ENCODE data around the gene YAE1. TPM values are rescaled to one million over a fixed set of nuclear protein-coding genes. Genes with fewer than 3 reads are reported as not detected.

Gene YAE1
- total and polyA plus RNA-seq, 2 of the 8 experiments (the other 6 are each of a cell fraction or from before 2014, with no cell fraction given), result 24.1 to 38.0 TPM

DNA sequence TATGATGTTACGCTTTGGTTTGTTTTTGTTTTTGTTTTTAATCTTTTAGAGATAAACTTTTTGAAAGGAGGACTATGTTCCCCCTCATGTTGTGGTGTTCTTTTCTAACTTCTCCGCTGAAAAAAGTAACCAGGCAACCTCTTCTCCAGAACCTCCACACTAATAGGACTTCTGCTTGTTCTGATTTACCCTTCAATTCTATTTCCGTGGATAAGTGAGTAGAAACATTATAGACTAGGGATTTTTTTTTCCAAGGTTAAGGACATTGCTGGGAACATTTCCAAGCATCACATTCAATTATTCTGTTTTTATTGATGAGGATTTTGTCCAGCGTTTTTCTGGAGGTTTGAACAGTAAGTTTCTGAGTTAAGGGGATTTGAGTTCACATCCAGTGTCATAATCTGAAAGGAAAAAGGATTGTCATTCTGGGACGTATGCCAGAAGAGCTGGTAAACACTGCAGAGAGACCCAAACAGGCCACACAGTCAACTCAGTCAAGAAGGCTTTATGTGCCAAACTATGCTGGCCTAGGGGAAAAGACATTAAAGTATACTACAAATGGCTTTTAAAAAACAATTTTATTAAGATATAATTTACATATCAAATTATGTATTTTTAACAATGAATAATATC is 28.9 kb downstream of the YAE1 start:
- Histone ChIP-seq H3K4ac (replicated peaks; ENCODE audit: insufficient read length, low read depth, low read length) (no peak overlapping the region), H2AK5ac (ENCODE audit: low read depth, low read length) (no peak overlapping the region), H3K4me2 (ENCODE audit: insufficient read depth in 1 of 2, low read depth in 2 of 2, low read length in 2 of 2) (no peak overlapping the region), H2AFZ (ENCODE audit: low read length) (no peak overlapping the region), H3K27me3 (replicated peaks in 1 of 4; ENCODE audit: control insufficient read depth in 3 of 4, extremely low read depth in 1 of 4, insufficient read depth in 3 of 4, low read length in 3 of 4) (no peaks in the 10 kb centered on the region), H3K56ac (replicated peaks; ENCODE audit: insufficient read length, low read depth, low read length) (no peak overlapping the region), H4K8ac (ENCODE audit: extremely low read depth, insufficient read depth, low read length) (no peak overlapping the region), H4K91ac (replicated peaks; ENCODE audit: insufficient read length, low read length) (no peak overlapping the region), H3K36me3 (ENCODE audit: control insufficient read depth in 2 of 4, insufficient read depth in 4 of 4, low read length in 3 of 4) (no peaks in the 10 kb centered on the region), H4K20me1 (replicated peaks in 1 of 2; ENCODE audit: control insufficient read depth in 1 of 2, insufficient read depth in 2 of 2, low read length in 2 of 2) (no peaks in the 10 kb centered on the region), H3K4me1 (replicated peaks in 1 of 4; ENCODE audit: control insufficient read depth in 3 of 4, insufficient read depth in 4 of 4, low read length in 3 of 4) (no peaks in the 10 kb centered on the region), H3K18ac (ENCODE audit: extremely low read depth, low read length) (no peak overlapping the region), H2BK5ac (ENCODE audit: low read depth, low read length) (no peak overlapping the region), H2BK120ac (replicated peaks; ENCODE audit: low read depth, low read length) (no peak overlapping the region), H3K23me2 (ENCODE audit: low read depth, low read length) (no peaks in the 10 kb centered on the region), H3K79me2 (ENCODE audit: control insufficient read depth in 1 of 2, insufficient read depth in 2 of 2, low read length in 2 of 2) (no peaks in the 10 kb centered on the region), H2BK20ac (ENCODE audit: low read length) (no peak overlapping the region), H3K23ac (ENCODE audit: insufficient read length) (no peak overlapping the region), H3K9ac (replicated peaks in 1 of 4; ENCODE audit: extremely low read depth in 1 of 4, low read depth in 3 of 4, low read length in 3 of 4) (no peak overlapping the region), H2BK15ac (ENCODE audit: low read length) (no peak overlapping the region), H4K5ac (ENCODE audit: insufficient read length, low read depth, low read length) (no peak overlapping the region), H3K4me3 (ENCODE audit: extremely low read depth in 1 of 4, insufficient read depth in 2 of 4, low read depth in 3 of 4, low read length in 4 of 4) (no peak overlapping the region), H3K14ac (ENCODE audit: insufficient read length) (no peak overlapping the region), H3K79me1 (ENCODE audit: low read depth, low read length) (no peaks in the 10 kb centered on the region), H3K9me3 (ENCODE audit: insufficient read depth in 2 of 2, low read depth in 1 of 2, low read length in 1 of 2) (no peaks in the 10 kb centered on the region), H3K27ac (ENCODE audit: low read depth, low read length) (no peak overlapping the region), H2BK12ac (ENCODE audit: low read depth, low read length) (no peak overlapping the region)
- FAIRE-seq, result no peak
- DNase-seq (ENCODE audit: low read depth in 1 of 2, low spot score in 2 of 2), result no peak
- 86% methylated on average over 5 of the region's 5 CpGs; no CpG with 5 or more reads in 1 of the 2 experiments for WGBS, 2 experiments (ENCODE audit: extremely low coverage in 1 of 2, insufficient coverage in 1 of 2, insufficient read length in 1 of 2, insufficient replicate concordance in 2 of 2, low coverage in 1 of 2, low lambda C conversion rate in 2 of 2, missing lambda C conversion rate in 1 of 2)
- ChIA-PET CTCF (ENCODE audit: partially characterized antibody) (interaction anchor here (0.6 to 1.1 kb wide), 2 partner anchors 15 to 356 kb away, joined by 3 to 4 read pairs; no protein-coding TSS in a partner anchor), POLR2A (ENCODE audit: partially characterized antibody) (interaction anchor here (1.3 kb wide), 1 partner anchor 28 kb away, joined by 6 read pairs; the partner anchor contains the start of gene RALA)
- no peak for TF ChIP-seq TEAD4 (IDR thresholded peaks at IDR 0.05; ENCODE audit: low read depth, low read length)
- no peak for TF ChIP-seq BACH1 (IDR thresholded peaks at IDR 0.05; ENCODE audit: low read length)
